Psoas muscle (tissue), 8 donors: Measurements from ENCODE around the gene CNTF. TPM values are rescaled to one million over a fixed set of nuclear protein-coding genes. Genes with fewer than 3 reads are reported as not detected.
A peak's percentile ranks its signal among the peaks of the same experiment; 100 is the strongest.

Experiments used
- ATAC-seq, 4 donors: fragments of 200-7000 bp; cut with Tn5 transposase; one replicate each; pipeline ENCODE4 v1.9.1; 2020; ENCODE audit warnings: moderate library complexity in 3 of 4, mild to moderate bottlenecking in 2 of 4
- DNase-seq, 2 donors: peaks; one replicate each; pipeline ENCODE4 v3.0.0-alpha.2; 2020
- H3K27ac ChIP-seq: fragments of 200-600 bp; one replicate; pipeline ENCODE4 v1.8.0; 2022
- H3K27me3 ChIP-seq, 3 donors: fragments of 200-600 bp in 1 of 3; one replicate each; pipeline versions ENCODE4 v1.6.1 to v1.8.0; 2013 to 2022; ENCODE audit warnings: low read length in 2 of 3, mild to moderate bottlenecking in 2 of 3, moderate library complexity in 1 of 3; ENCODE audit not compliant: insufficient read depth in 3 of 3
- H3K36me3 ChIP-seq, 2 donors: fragments of 200-600 bp in 1 of 2; one replicate each; pipeline versions ENCODE4 v1.6.1 to v1.8.0; 2013 to 2022; ENCODE audit warnings: low read depth in 1 of 2, mild to moderate bottlenecking in 1 of 2, moderate library complexity in 1 of 2; ENCODE audit not compliant: insufficient read depth in 1 of 2
- H3K4me1 ChIP-seq: fragments of 200-600 bp; one replicate; pipeline ENCODE4 v1.8.0; 2022
- H3K4me3 ChIP-seq: fragments of 200-600 bp; one replicate; pipeline ENCODE4 v1.8.0; 2022; ENCODE audit warnings: mild to moderate bottlenecking
- H3K9me3 ChIP-seq: fragments of 200-600 bp; one replicate; pipeline ENCODE4 v1.8.0; 2022
- CTCF ChIP-seq: fragments of 200-600 bp; IDR thresholded peaks from one replicate; pipeline ENCODE4 v1.8.0; 2022; ENCODE audit warnings: antibody characterized with exemption
- WGBS, 3 donors: extraction: QIAGEN DNeasy Blood & Tissue Kit; methylation state at CpG; one replicate each; pipeline versions ENCODE4 v1.1.6 to v1.1.7; 2013; 5-methylcytosine and 5-hydroxymethylcytosine counted together
- intact Hi-C, 2 donors: fragments of 100-400 bp; cut with DNase I; formaldehyde crosslinking; loops; one replicate each; pipeline versions ENCODE4 v1.11.0 to v1.14.2; 2022
- polyA plus RNA-seq, 3 donors: library from polyadenylated mRNA; stranded (reverse); fragments of 200-250 nt; gene quantifications; one replicate each; pipeline ENCODE4 v1.2.3, GENCODE V29; 2013
- total RNA-seq, 4 donors: library from RNA; stranded (reverse); fragmentation: NEBNext Ultra II Directional in 2 of 4; extraction: Animal tissue kit (Norgen Biotek cat#: 25700) in 2 of 4; gene quantifications; one replicate each; pipeline versions ENCODE4 v1.2.1 to v1.2.4, GENCODE V29; 2021 to 2023
- donor health status: healthy with polysubstance abuse.
- donor health status: DM: no; HTN: no; CAD: no; lungs with moderate emphysema.
- donor health status: Bipolar disorder and iron deficiency.
- donor health status: healthy.
- donor health status: DM: yes; HTN: yes; CAD: no.
- donor health status: DM: no; HTN: no; CAD: no.
- donor health status: DM: no; HTN: no; CAD: no.
- donor health status: DM: yes; HTN: yes; CAD: no.

Gene CNTF
- total and polyA plus RNA-seq, 7 donors, result 1.1 to 21.2 (median 3.5) TPM

- Histone ChIP-seq H3K4me3 (no peak overlapping the region), H3K36me3 (peaks cover 0 to 36% of the 10 kb centered on the region in 2 donors), H3K27me3 (no peaks in the 10 kb centered on the region), H3K27ac (peak overlapping the region; percentile 69), H3K4me1 (peaks cover 19% of the 10 kb centered on the region), H3K9me3 (no peaks in the 10 kb centered on the region)
- intact Hi-C loops, result loop anchor here (5.0 kb wide), 1 partner anchor 50 kb away; the partner anchor contains the start of genes LPXN (in 2 of the 2) and ZFP91 (in 2 of the 2)
- DNase-seq, result no peak
- no peak for ATAC-seq
- WGBS, 3 donors, result 71 to 82% (median 75%) methylated on average over 4 of the region's 4 CpGs
- TF ChIP-seq CTCF, result no peak
Measured at GRCh38 chr11:58626934-58627483, 4.5 kb downstream of the CNTF start.

GRCh38 chr11:58628446-58628845 lies 6.0 kb downstream of the CNTF start:
- intact Hi-C loops, result loop anchor here (5.0 kb wide), 1 partner anchor 51 kb away; the partner anchor contains the start of genes LPXN (in 2 of the 2) and ZFP91 (in 2 of the 2)
- Histone ChIP-seq H3K9me3 (no peaks in the 10 kb centered on the region), H3K4me3 (no peak overlapping the region), H3K4me1 (peaks cover 19% of the 10 kb centered on the region), H3K36me3 (peaks cover 0 to 21% of the 10 kb centered on the region in 2 donors), H3K27ac (peak overlapping the region; percentile 69), H3K27me3 (no peaks in the 10 kb centered on the region)
- WGBS, 3 donors, result 54 to 73% (median 59%) methylated on average over 3 of the region's 3 CpGs
- DNase-seq (peak in 1 of 2 donors; percentile 16), ATAC-seq (peak in 3 of 4 donors; percentile 65 to 79 (median 73))
- no peak for TF ChIP-seq CTCF

GRCh38 chr11:58629857-58630256 lies 7.4 kb downstream of the CNTF start:
- DNase-seq (no peak), ATAC-seq (peak in 3 of 4 donors; percentile 34 to 51 (median 43))
- TF ChIP-seq CTCF, result peak; percentile 33
- Histone ChIP-seq H3K27ac (no peak overlapping the region), H3K4me1 (peaks cover 19% of the 10 kb centered on the region), H3K36me3 (peaks cover 0 to 7% of the 10 kb centered on the region in 2 donors), H3K9me3 (no peaks in the 10 kb centered on the region), H3K27me3 (no peaks in the 10 kb centered on the region), H3K4me3 (no peak overlapping the region)
- WGBS, 3 donors, result 41 to 51% (median 45%) methylated on average over 2 of the region's 2 CpGs
- intact Hi-C loops, result loop anchor here (5.0 kb wide), 1 partner anchor 53 kb away; the partner anchor contains the start of genes LPXN (in 2 of the 2) and ZFP91 (in 2 of the 2)

GRCh38 chr11:58631378-58631777 lies 8.9 kb downstream of the CNTF start:
- no peak overlapping the region for H3K4me3 ChIP-seq
- H3K9me3 ChIP-seq, result no peaks in the 10 kb centered on the region
- intact Hi-C loops, result no loop called here
- H3K36me3 ChIP-seq, result no peaks in the 10 kb centered on the region
- no peak overlapping the region for H3K27ac ChIP-seq
- DNase-seq, result no peak
- no peak for ATAC-seq
- no peaks in the 10 kb centered on the region for H3K27me3 ChIP-seq
- H3K4me1 ChIP-seq, result peaks cover 19% of the 10 kb centered on the region
- no peak for TF ChIP-seq CTCF
- 73 to 78% (median 73%) methylated on average over 3 of the region's 3 CpGs for WGBS, 3 donors
